KMS-11 (cell line): ENCODE results near the gene EPC1.

Experiments used
- H2AFZ ChIP-seq: fragments of 200-600 bp; sonication (generic); 2 replicates; pipeline ENCODE4 v1.6.1; 2016; ENCODE audit warnings: antibody characterized with exemption, mixed run types, low read depth
- H3K27ac ChIP-seq: fragments of 200-600 bp; sonication (generic); 2 replicates; pipeline ENCODE4 v1.6.1; 2016; ENCODE audit warnings: mild to moderate bottlenecking, mixed run types
- H3K27me3 ChIP-seq: fragments of 200-600 bp; sonication (generic); 2 replicates; pipeline ENCODE4 v1.6.1; 2017; ENCODE audit warnings: mild to moderate bottlenecking, low read depth, mixed run types, moderate library complexity; ENCODE audit not compliant: insufficient read depth
- H3K36me3 ChIP-seq: fragments of 200-600 bp; sonication (generic); 2 replicates; pipeline ENCODE4 v1.6.1; 2017; ENCODE audit warnings: mild to moderate bottlenecking, mixed run types; ENCODE audit not compliant: insufficient read depth
- H3K4me1 ChIP-seq: fragments of 200-600 bp; sonication (generic); 2 replicates; pipeline ENCODE4 v1.6.1; 2016; ENCODE audit warnings: mild to moderate bottlenecking, low read depth, mixed run types; ENCODE audit not compliant: poor library complexity, severe bottlenecking
- H3K4me2 ChIP-seq: fragments of 200-600 bp; sonication (generic); 2 replicates; pipeline ENCODE4 v1.7.0; 2016; ENCODE audit warnings: mild to moderate bottlenecking, mixed run types
- H3K4me3 ChIP-seq: fragments of 200-600 bp; sonication (generic); IDR thresholded peaks from 2 replicates; pipeline ENCODE4 v1.6.1; 2017; ENCODE audit warnings: low read depth, low read length, mixed read lengths; ENCODE audit not compliant: insufficient read depth
- H3K79me2 ChIP-seq: fragments of 200-600 bp; sonication (generic); 2 replicates; pipeline ENCODE4 v1.6.1; 2016; ENCODE audit warnings: low read depth, mixed run types; ENCODE audit not compliant: insufficient read depth
- H3K9ac ChIP-seq: fragments of 200-600 bp; sonication (generic); 2 replicates; pipeline ENCODE4 v1.6.1; 2016; ENCODE audit warnings: mild to moderate bottlenecking, mixed run types
- H4K20me1 ChIP-seq: fragments of 200-600 bp; sonication (generic); 2 replicates; pipeline ENCODE4 v1.6.1; 2016; ENCODE audit warnings: mild to moderate bottlenecking, mixed run types; ENCODE audit not compliant: insufficient read depth
- CTCF ChIP-seq: fragments of 200-600 bp; sonication (generic); conservative IDR thresholded peaks from 2 replicates; pipeline ENCODE4 v1.6.1; 2017; ENCODE audit warnings: low read depth, mild to moderate bottlenecking, antibody characterized with exemption, low read length, moderate library complexity, mixed read lengths

EPC1 gene

GRCh38 chr10:32326119-32326518, 20.8 kb downstream of the EPC1 start:
- Histone ChIP-seq H3K27me3 (no peaks in the 10 kb centered on the region), H2AFZ (no peak overlapping the region), H3K36me3 (no peaks in the 10 kb centered on the region), H3K4me3 (no peak overlapping the region), H3K27ac (no peak overlapping the region), H4K20me1 (peaks cover 35% of the 10 kb centered on the region), H3K9ac (no peak overlapping the region), H3K4me2 (no peak overlapping the region), H3K79me2 (peaks cover 100% of the 10 kb centered on the region), H3K4me1 (peaks cover 46% of the 10 kb centered on the region)
- TF ChIP-seq CTCF = no peak

GRCh38 chr10:32323051-32323450, 23.9 kb downstream of the EPC1 start:
- peaks cover 27% of the 10 kb centered on the region for H4K20me1 ChIP-seq
- no peak overlapping the region for H3K27ac ChIP-seq
- H2AFZ ChIP-seq = no peak overlapping the region
- H3K4me3 ChIP-seq = no peak overlapping the region
- H3K79me2 ChIP-seq = peaks cover 100% of the 10 kb centered on the region
- no peak overlapping the region for H3K9ac ChIP-seq
- no peaks in the 10 kb centered on the region for H3K36me3 ChIP-seq
- H3K4me2 ChIP-seq = no peak overlapping the region
- no peaks in the 10 kb centered on the region for H3K27me3 ChIP-seq
- TF ChIP-seq CTCF = no peak
- peaks cover 55% of the 10 kb centered on the region for H3K4me1 ChIP-seq

GRCh38 chr10:32321016-32321631, 25.8 kb downstream of the EPC1 start:
- Histone ChIP-seq H3K79me2 (peaks cover 100% of the 10 kb centered on the region), H3K27ac (no peak overlapping the region), H3K4me2 (no peak overlapping the region), H3K9ac (no peak overlapping the region), H3K4me1 (peaks cover 67% of the 10 kb centered on the region), H4K20me1 (peaks cover 37% of the 10 kb centered on the region), H3K4me3 (no peak overlapping the region), H3K36me3 (no peaks in the 10 kb centered on the region), H2AFZ (no peak overlapping the region), H3K27me3 (no peaks in the 10 kb centered on the region)
- TF ChIP-seq CTCF = no peak

- peaks cover 71% of the 10 kb centered on the region for H3K4me1 ChIP-seq
- peak overlapping the region; percentile 31; the same call in 1 of the 2 replicates for H3K4me2 ChIP-seq
- TF ChIP-seq CTCF = no peak
- H3K27me3 ChIP-seq = no peaks in the 10 kb centered on the region
- H3K27ac ChIP-seq = peak overlapping the region; percentile 13; the same call in 1 of the 2 replicates
- H2AFZ ChIP-seq = no peak overlapping the region
- peaks cover 47% of the 10 kb centered on the region for H4K20me1 ChIP-seq
- H3K9ac ChIP-seq = no peak overlapping the region; the same call in 1 of the 2 replicates
- H3K36me3 ChIP-seq = no peaks in the 10 kb centered on the region
- no peak overlapping the region for H3K4me3 ChIP-seq
- peaks cover 99% of the 10 kb centered on the region for H3K79me2 ChIP-seq
Measured at GRCh38 chr10:32318476-32318896, 28.5 kb downstream of the EPC1 start.
